ENCODE data around the gene SLC35B3. TPM values are rescaled to one million over a fixed set of nuclear protein-coding genes. Genes with fewer than 3 reads are reported as not detected.

The SLC35B3 gene
- total RNA-seq: 12.1 and 15.4 TPM in 2 replicates

DNA sequence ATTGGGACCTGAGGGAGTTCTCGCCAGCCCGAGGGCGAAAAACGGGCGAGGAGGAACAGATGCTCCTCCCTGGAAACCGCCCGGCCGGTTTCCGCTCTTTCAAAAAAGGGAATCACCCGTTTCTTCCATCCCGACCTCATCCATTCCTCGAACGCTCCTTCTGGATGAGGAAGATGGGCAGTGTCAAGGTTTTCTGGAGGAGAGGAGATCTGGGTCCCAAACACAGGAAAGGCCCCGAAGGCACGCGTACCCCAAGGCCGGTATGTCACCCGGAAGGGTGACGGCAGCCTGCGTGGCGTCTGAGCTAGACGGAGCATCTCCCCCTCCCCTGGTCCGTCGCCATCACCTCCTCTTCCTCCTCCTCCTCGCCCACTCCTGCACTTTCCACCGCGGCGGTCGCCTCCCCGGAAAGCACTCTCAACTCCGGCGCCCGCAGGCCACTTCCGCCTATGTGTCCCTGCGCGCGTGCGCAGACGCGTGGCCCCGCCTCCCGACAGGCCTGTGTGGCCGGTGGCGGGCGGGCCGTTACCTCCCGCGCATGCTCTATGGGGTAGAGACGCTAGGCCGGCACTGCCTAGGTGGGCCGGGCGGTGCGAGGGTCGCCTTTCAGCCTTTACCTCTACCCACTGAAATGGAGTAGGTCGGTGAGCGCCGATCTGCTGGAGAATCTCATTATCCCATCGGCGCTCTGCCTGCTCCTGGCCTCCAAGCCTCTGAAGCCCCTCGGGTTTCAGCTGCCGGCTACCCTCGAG is at the start of gene SLC35B3:
Gene SLC35B3 (minus strand): TSS at position 453 of the 752 bp plus-strand sequence.

Measured in subcutaneous preadipocyte (primary cell).